ENCODE results near the gene HPSE2. TPM values are rescaled to one million over a fixed set of nuclear protein-coding genes. Genes with fewer than 3 reads are reported as not detected.

Gene HPSE2
- total RNA-seq, 1 experiment from 2014 or later = not detected

- Mint-ChIP-seq H3K9me3 (ENCODE audit: unreplicated experiment) (no peaks in the 10 kb centered on the region), H3K36me3 (ENCODE audit: insufficient read depth, unreplicated experiment) (no peaks in the 10 kb centered on the region), H3K27me3 (ENCODE audit: insufficient read depth, unreplicated experiment) (peaks cover 21% of the 10 kb centered on the region), H3K4me3 (ENCODE audit: unreplicated experiment) (no peak overlapping the region), H3K27ac (ENCODE audit: unreplicated experiment) (no peak overlapping the region), H3K4me1 (ENCODE audit: low read depth, unreplicated experiment) (no peaks in the 10 kb centered on the region)
- ChIA-PET CTCF (interaction anchor here (0.9 to 1.4 kb wide), 3 partner anchors 131 to 424 kb away, joined by 3 to 5 read pairs (median 3); no protein-coding TSS in a partner anchor), POLR2A (no interaction called here)
- DNase-seq = no peak
- H3K9me3 ChIP-seq = no peaks in the 10 kb centered on the region
- no peak overlapping the region for H3K4me3 ChIP-seq (ENCODE audit: low read depth, low read length)
- no peaks in the 10 kb centered on the region for H3K4me1 ChIP-seq
- BruUV-seq (replicated peaks) = no TSS peak
- no peaks in the 10 kb centered on the region for H3K36me3 ChIP-seq (ENCODE audit: control insufficient read depth, insufficient read depth, low read length)
- no peak for TF ChIP-seq CTCF (IDR thresholded peaks at IDR 0.05; ENCODE audit: insufficient read depth in 1 of 2, low read depth in 1 of 2, low read length in 1 of 2, severe bottlenecking in 1 of 2, unreplicated experiment in 1 of 2)
- H3K27me3 ChIP-seq (replicated peaks; ENCODE audit: control insufficient read depth, insufficient read depth, low read length) = no peaks in the 10 kb centered on the region
- intact Hi-C loops (cut with micrococcal nuclease; ENCODE audit: unreplicated experiment) = loop anchor here (1.0 to 5.0 kb wide), 5 partner anchors 74 to 706 kb away; no protein-coding TSS in a partner anchor
Observed at GRCh38 chr10:99172950-99173349, 62.7 kb downstream of the HPSE2 start.

- no TSS peak for BruUV-seq (replicated peaks)
- no peak overlapping the region for H3K4me3 ChIP-seq (ENCODE audit: low read depth, low read length)
- no peaks in the 10 kb centered on the region for H3K36me3 Mint-ChIP-seq (ENCODE audit: insufficient read depth, unreplicated experiment)
- H3K4me1 Mint-ChIP-seq (ENCODE audit: low read depth, unreplicated experiment) = no peaks in the 10 kb centered on the region
- no peak overlapping the region for H3K27ac Mint-ChIP-seq (ENCODE audit: unreplicated experiment)
- no peaks in the 10 kb centered on the region for H3K27me3 ChIP-seq (replicated peaks; ENCODE audit: control insufficient read depth, insufficient read depth, low read length)
- peak; percentile 56 to 59 for DNase-seq
- H3K9me3 Mint-ChIP-seq (ENCODE audit: unreplicated experiment) = no peaks in the 10 kb centered on the region
- H3K36me3 ChIP-seq (ENCODE audit: control insufficient read depth, insufficient read depth, low read length) = no peaks in the 10 kb centered on the region
- no peak overlapping the region for H3K4me3 Mint-ChIP-seq (ENCODE audit: unreplicated experiment)
- ChIA-PET CTCF (interaction anchor here (0.9 to 1.5 kb wide), 5 partner anchors 74 to 705 kb away, joined by 3 to 7 read pairs (median 5); no protein-coding TSS in a partner anchor), POLR2A (no interaction called here)
- intact Hi-C loops (cut with micrococcal nuclease; ENCODE audit: unreplicated experiment) = loop anchor here (1.0 to 5.0 kb wide), 5 partner anchors 75 to 705 kb away; no protein-coding TSS in a partner anchor
- peak; percentile 78 to 90 for TF ChIP-seq CTCF (IDR thresholded peaks at IDR 0.05; ENCODE audit: insufficient read depth in 1 of 2, low read depth in 1 of 2, low read length in 1 of 2, severe bottlenecking in 1 of 2, unreplicated experiment in 1 of 2)
- H3K27me3 Mint-ChIP-seq (ENCODE audit: insufficient read depth, unreplicated experiment) = peaks cover 22% of the 10 kb centered on the region
- no peaks in the 10 kb centered on the region for H3K9me3 ChIP-seq
- H3K4me1 ChIP-seq = no peaks in the 10 kb centered on the region
Observed at GRCh38 chr10:99172128-99172738, 63.4 kb downstream of the HPSE2 start.

- H3K27ac Mint-ChIP-seq (ENCODE audit: unreplicated experiment) = no peak overlapping the region
- no TSS peak for BruUV-seq (replicated peaks)
- CTCF ChIA-PET = no interaction called here
- POLR2A ChIA-PET = no interaction called here
- H3K9me3 ChIP-seq = no peaks in the 10 kb centered on the region
- DNase-seq = no peak
- no peaks in the 10 kb centered on the region for H3K4me1 Mint-ChIP-seq (ENCODE audit: low read depth, unreplicated experiment)
- H3K4me3 ChIP-seq (ENCODE audit: low read depth, low read length) = no peak overlapping the region
- no peaks in the 10 kb centered on the region for H3K36me3 ChIP-seq (ENCODE audit: control insufficient read depth, insufficient read depth, low read length)
- intact Hi-C loops (cut with micrococcal nuclease; ENCODE audit: unreplicated experiment) = loop anchor here (5.0 kb wide), 2 partner anchors 77 to 378 kb away; no protein-coding TSS in a partner anchor
- H3K4me3 Mint-ChIP-seq (ENCODE audit: unreplicated experiment) = no peak overlapping the region
- no peaks in the 10 kb centered on the region for H3K36me3 Mint-ChIP-seq (ENCODE audit: insufficient read depth, unreplicated experiment)
- H3K4me1 ChIP-seq = no peaks in the 10 kb centered on the region
- no peaks in the 10 kb centered on the region for H3K27me3 ChIP-seq (replicated peaks; ENCODE audit: control insufficient read depth, insufficient read depth, low read length)
- peaks cover 11% of the 10 kb centered on the region for H3K27me3 Mint-ChIP-seq (ENCODE audit: insufficient read depth, unreplicated experiment)
- H3K9me3 Mint-ChIP-seq (ENCODE audit: unreplicated experiment) = no peaks in the 10 kb centered on the region
- TF ChIP-seq CTCF (IDR thresholded peaks at IDR 0.05; ENCODE audit: insufficient read depth in 1 of 2, low read depth in 1 of 2, low read length in 1 of 2, severe bottlenecking in 1 of 2, unreplicated experiment in 1 of 2) = no peak
Observed at GRCh38 chr10:99170116-99170675, 65.5 kb downstream of the HPSE2 start.

All from Caco-2 (cell line).